H9 (cell line): Measurements from ENCODE around the gene ARHGEF16. TPM values are rescaled to one million over a fixed set of nuclear protein-coding genes. Genes with fewer than 3 reads are reported as not detected.

Source experiments
- DNase-seq: peaks from one replicate; pipeline ENCODE4 v3.0.0-alpha.2; 2017
- H2AFZ ChIP-seq: one replicate; pipeline ENCODE4 v1.6.1; 2013; ENCODE audit warnings: mild to moderate bottlenecking, low read length, control low read depth, moderate library complexity
- H2AK5ac ChIP-seq: 2 replicates; pipeline ENCODE4 v1.6.1; 2013; ENCODE audit warnings: low read length, control low read depth, mixed read lengths; ENCODE audit not compliant: insufficient read length
- H2BK120ac ChIP-seq: one replicate; pipeline ENCODE4 v1.6.1; 2013; ENCODE audit warnings: low read depth, mild to moderate bottlenecking, low read length, control low read depth, inconsistent platforms; ENCODE audit not compliant: poor library complexity, severe bottlenecking
- H2BK12ac ChIP-seq: 2 replicates; pipeline ENCODE4 v1.6.1; 2013; ENCODE audit warnings: low read length, control low read depth, mixed read lengths, low read depth; ENCODE audit not compliant: insufficient read length
- H2BK15ac ChIP-seq: 2 replicates; pipeline ENCODE4 v1.6.1; 2013; ENCODE audit warnings: low read depth, low read length, control low read depth
- H2BK20ac ChIP-seq: one replicate; pipeline ENCODE4 v1.6.1; 2013; ENCODE audit warnings: low read depth, mild to moderate bottlenecking, low read length, control low read depth, inconsistent platforms; ENCODE audit not compliant: poor library complexity, severe bottlenecking
- H2BK5ac ChIP-seq: 2 replicates; pipeline ENCODE4 v1.6.1; 2013; ENCODE audit warnings: low read length, control low read depth, mixed read lengths; ENCODE audit not compliant: insufficient read length
- H3K14ac ChIP-seq: 2 replicates; pipeline ENCODE4 v1.6.1; 2013; ENCODE audit warnings: low read length, control low read depth; ENCODE audit not compliant: insufficient read depth
- H3K18ac ChIP-seq: 2 replicates; pipeline ENCODE4 v1.6.1; 2013; ENCODE audit warnings: low read depth, mild to moderate bottlenecking, mixed read lengths, low read length, control low read depth; ENCODE audit not compliant: insufficient read length
- H3K23ac ChIP-seq: 2 replicates; pipeline ENCODE4 v1.6.1; 2013; ENCODE audit warnings: low read length, control low read depth, mixed read lengths, low read depth; ENCODE audit not compliant: insufficient read length
- H3K23me2 ChIP-seq: 2 replicates; pipeline ENCODE4 v1.6.1; 2013; ENCODE audit warnings: low read depth, mild to moderate bottlenecking, mixed read lengths, low read length, control low read depth; ENCODE audit not compliant: insufficient read length, poor library complexity, severe bottlenecking
- H3K27ac ChIP-seq: 2 replicates; pipeline ENCODE4 v1.5.1; 2013; ENCODE audit warnings: low read length, control low read depth, mixed read lengths, low read depth; ENCODE audit not compliant: insufficient read length
- H3K27me3 ChIP-seq: 2 replicates; pipeline ENCODE4 v1.6.1; 2013; ENCODE audit warnings: low read length, control low read depth, inconsistent platforms; ENCODE audit not compliant: insufficient read depth
- H3K4ac ChIP-seq: 2 replicates; pipeline ENCODE4 v1.6.1; 2013; ENCODE audit warnings: low read depth, mild to moderate bottlenecking, control low read depth, inconsistent platforms, low read length, moderate library complexity
- H3K4me1 ChIP-seq: 2 replicates; pipeline ENCODE4 v1.6.1; 2013; ENCODE audit warnings: low read length, control low read depth, inconsistent platforms; ENCODE audit not compliant: insufficient read depth
- H3K4me2 ChIP-seq: 2 replicates; pipeline ENCODE4 v1.6.1; 2013; ENCODE audit warnings: low read length, control low read depth, mixed read lengths; ENCODE audit not compliant: insufficient read length, insufficient read depth
- H3K56ac ChIP-seq: 2 replicates; pipeline ENCODE4 v1.6.1; 2013; ENCODE audit warnings: low read depth, mild to moderate bottlenecking, mixed read lengths, low read length, control low read depth; ENCODE audit not compliant: insufficient read length
- H3K79me1 ChIP-seq: 2 replicates; pipeline ENCODE4 v1.6.1; 2013; ENCODE audit warnings: low read depth, mild to moderate bottlenecking, moderate library complexity, low read length, control low read depth, inconsistent platforms; ENCODE audit not compliant: insufficient read depth, poor library complexity, severe bottlenecking
- H3K79me2 ChIP-seq: 2 replicates; pipeline ENCODE4 v1.6.1; 2013; ENCODE audit warnings: low read length, control low read depth, inconsistent platforms; ENCODE audit not compliant: insufficient read depth
- H3K9ac ChIP-seq: 2 replicates; pipeline ENCODE4 v1.6.1; 2013; ENCODE audit warnings: low read length, control low read depth, mixed read lengths; ENCODE audit not compliant: insufficient read length; ENCODE audit errors: extremely low read depth
- H3K9me3 ChIP-seq: one replicate; pipeline ENCODE4 v1.6.1; 2013; ENCODE audit warnings: low read depth, low read length, inconsistent platforms; ENCODE audit not compliant: control insufficient read depth
- H3T11ph ChIP-seq: one replicate; pipeline ENCODE4 v1.6.1; 2013; ENCODE audit warnings: mild to moderate bottlenecking, low read length, control low read depth, inconsistent platforms
- H4K20me1 ChIP-seq: one replicate; pipeline ENCODE4 v1.6.1; 2013; ENCODE audit not compliant: control insufficient read depth, insufficient read length, insufficient read depth
- H4K5ac ChIP-seq: 2 replicates; pipeline ENCODE4 v1.6.1; 2013; ENCODE audit warnings: low read depth, mild to moderate bottlenecking, mixed read lengths, low read length, control low read depth; ENCODE audit not compliant: insufficient read length
- H4K8ac ChIP-seq: replicated peaks from 2 replicates; pipeline ENCODE4 v1.6.1; 2013; ENCODE audit warnings: low read length, control low read depth, mixed read lengths, low read depth; ENCODE audit not compliant: insufficient read length
- H4K91ac ChIP-seq: 2 replicates; pipeline ENCODE4 v1.6.1; 2013; ENCODE audit warnings: low read depth, mild to moderate bottlenecking, moderate library complexity, mixed read lengths, low read length, control low read depth; ENCODE audit not compliant: insufficient read length
- H3K27ac Mint-ChIP-seq, 3 experiments: 2 replicates in 2 of 3; 3 replicates in 1 of 3; pipeline ENCODE4 v1.8.0; 2020 to 2021; ENCODE audit warnings: mixed read lengths in 3 of 3, mild to moderate bottlenecking in 1 of 3, moderate library complexity in 1 of 3
- H3K27me3 Mint-ChIP-seq: 2 replicates; pipeline ENCODE4 v1.8.0; 2021; ENCODE audit warnings: low read depth, mild to moderate bottlenecking, moderate library complexity, mixed read lengths
- H3K36me3 Mint-ChIP-seq, 3 experiments: 2 replicates in 2 of 3; 3 replicates in 1 of 3; pipeline ENCODE4 v1.8.0; 2020 to 2021; ENCODE audit warnings: low read depth in 3 of 3, mixed read lengths in 3 of 3; ENCODE audit not compliant: insufficient read depth in 1 of 3
- H3K4me1 Mint-ChIP-seq, 2 experiments: 2 replicates each; pipeline ENCODE4 v1.8.0; 2020; ENCODE audit warnings: mixed read lengths in 2 of 2
- H3K4me3 Mint-ChIP-seq, 2 experiments: 2 replicates in 1 of 2; 3 replicates in 1 of 2; pipeline ENCODE4 v1.8.0; 2020 to 2021; ENCODE audit warnings: mild to moderate bottlenecking in 2 of 2, mixed read lengths in 2 of 2, moderate library complexity in 1 of 2
- H3K9me3 Mint-ChIP-seq, 2 experiments: 2 replicates in 1 of 2; 3 replicates in 1 of 2; pipeline ENCODE4 v1.8.0; 2020; ENCODE audit warnings: mild to moderate bottlenecking in 2 of 2, mixed read lengths in 2 of 2, moderate library complexity in 1 of 2
- WGBS: extraction: QIAGEN DNeasy Blood & Tissue Kit; methylation state at CpG from one replicate; pipeline ENCODE4 v1.1.7; 2013; ENCODE audit warnings: missing lambda C conversion rate, low lambda C conversion rate, mixed read lengths; ENCODE audit not compliant: insufficient read length; ENCODE audit errors: extremely low coverage; 5-methylcytosine and 5-hydroxymethylcytosine counted together
- total RNA-seq: library from RNA; stranded (reverse); gene quantifications from 2 replicates; pipeline ENCODE4 v1.2.1, GENCODE V29; 2021
- TF ChIP-seq, protein P1 (sequence below): fragments of 200-600 bp; sonication (generic); conservative IDR thresholded peaks from 3 replicates; pipeline ENCODE4 v1.8.0; 2021; ENCODE audit warnings: antibody characterized with exemption, mild to moderate bottlenecking

Gene ARHGEF16
- total RNA-seq, 1 experiment from 2014 or later = 48.5 TPM

DNA sequence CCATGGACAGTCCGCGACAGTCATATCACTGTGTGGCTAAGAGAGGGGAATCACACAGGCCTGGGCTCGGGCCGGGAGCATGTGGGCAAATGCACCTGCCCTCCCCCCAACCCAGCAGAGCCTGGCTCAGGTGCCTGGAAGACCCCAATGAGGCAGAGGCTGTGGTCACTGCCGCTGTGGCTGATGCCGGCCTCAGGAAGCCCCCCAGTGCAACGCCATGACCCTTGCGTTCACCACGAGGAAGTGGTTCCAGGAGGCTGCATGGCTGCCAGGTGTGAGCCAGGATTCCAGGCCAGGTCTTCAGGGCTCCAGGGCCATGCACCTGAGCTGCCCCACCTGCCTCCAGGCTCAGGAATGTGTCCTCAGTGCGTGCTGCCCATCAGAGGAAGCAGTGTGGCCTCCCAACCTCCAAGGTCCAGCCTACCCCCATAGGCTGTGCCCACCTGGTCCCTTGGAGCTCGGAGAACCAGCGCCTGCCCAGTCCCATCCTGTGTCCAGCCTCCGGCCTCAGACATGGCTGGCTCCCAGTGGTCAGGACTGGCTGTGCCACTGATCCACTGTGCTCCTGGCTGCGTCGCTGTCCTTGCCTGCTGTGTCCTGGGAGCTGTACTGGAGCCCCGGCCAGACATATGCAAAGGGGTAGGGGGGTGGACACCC lies 8.0 kb downstream of the ARHGEF16 start:
- TF ChIP-seq, protein P1, sequence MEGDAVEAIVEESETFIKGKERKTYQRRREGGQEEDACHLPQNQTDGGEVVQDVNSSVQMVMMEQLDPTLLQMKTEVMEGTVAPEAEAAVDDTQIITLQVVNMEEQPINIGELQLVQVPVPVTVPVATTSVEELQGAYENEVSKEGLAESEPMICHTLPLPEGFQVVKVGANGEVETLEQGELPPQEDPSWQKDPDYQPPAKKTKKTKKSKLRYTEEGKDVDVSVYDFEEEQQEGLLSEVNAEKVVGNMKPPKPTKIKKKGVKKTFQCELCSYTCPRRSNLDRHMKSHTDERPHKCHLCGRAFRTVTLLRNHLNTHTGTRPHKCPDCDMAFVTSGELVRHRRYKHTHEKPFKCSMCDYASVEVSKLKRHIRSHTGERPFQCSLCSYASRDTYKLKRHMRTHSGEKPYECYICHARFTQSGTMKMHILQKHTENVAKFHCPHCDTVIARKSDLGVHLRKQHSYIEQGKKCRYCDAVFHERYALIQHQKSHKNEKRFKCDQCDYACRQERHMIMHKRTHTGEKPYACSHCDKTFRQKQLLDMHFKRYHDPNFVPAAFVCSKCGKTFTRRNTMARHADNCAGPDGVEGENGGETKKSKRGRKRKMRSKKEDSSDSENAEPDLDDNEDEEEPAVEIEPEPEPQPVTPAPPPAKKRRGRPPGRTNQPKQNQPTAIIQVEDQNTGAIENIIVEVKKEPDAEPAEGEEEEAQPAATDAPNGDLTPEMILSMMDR = no peak
- no CpG with 5 or more reads among the region's 16 CpGs for WGBS
- peaks cover 0 to 28% (median 15%) of the 10 kb centered on the region in 3 experiments; a peak in 4 of 7 replicates for H3K36me3 Mint-ChIP-seq

More for the DNA sequence above, 8.0 kb downstream of the ARHGEF16 start:
- Histone ChIP-seq H3K79me1 (no peaks in the 10 kb centered on the region), H3K79me2 (no peaks in the 10 kb centered on the region), H4K91ac (no peak overlapping the region), H2BK15ac (no peak overlapping the region), H2AK5ac (no peak overlapping the region), H2AFZ (no peak overlapping the region), H3K14ac (no peak overlapping the region), H4K5ac (no peak overlapping the region), H3K23me2 (no peaks in the 10 kb centered on the region), H3K27ac (no peak overlapping the region), H3K27me3 (no peaks in the 10 kb centered on the region), H3K4me1 (no peaks in the 10 kb centered on the region), H3K18ac (no peak overlapping the region), H2BK120ac (no peak overlapping the region), H4K20me1 (peaks cover 2% of the 10 kb centered on the region), H3K56ac (no peak overlapping the region), H4K8ac (no peak overlapping the region), H3K4ac (no peak overlapping the region), H3T11ph (no peak overlapping the region), H2BK12ac (no peak overlapping the region), H2BK20ac (no peak overlapping the region), H3K23ac (no peak overlapping the region), H2BK5ac (no peak overlapping the region), H3K9ac (no peak overlapping the region), H3K9me3 (no peaks in the 10 kb centered on the region), H3K4me2 (no peak overlapping the region)
- Mint-ChIP-seq H3K9me3 (no peaks in the 10 kb centered on the region), H3K27ac (peak overlapping the region in 1 of 3 experiments; percentile 79; a peak in 1 of 7 replicates), H3K4me1 (peaks cover 9 to 24% of the 10 kb centered on the region in 2 experiments), H3K27me3 (no peaks in the 10 kb centered on the region), H3K4me3 (no peak overlapping the region)
- no peak for DNase-seq
